ENCODE data around the gene TMTC1. TPM values are rescaled to one million over a fixed set of nuclear protein-coding genes. Genes with fewer than 3 reads are reported as not detected.

TMTC1 gene
- total RNA-seq, 1 experiment from 2014 or later = 6.1 TPM

GRCh38 chr12:29732593-29732992, 51.1 kb downstream of the TMTC1 start:
- no peak for DNase-seq (ENCODE audit: low spot score)
- Histone ChIP-seq H3K27me3 (replicated peaks; ENCODE audit: insufficient read depth, low read depth, low read length, poor library complexity) (no peaks in the 10 kb centered on the region), H3K9me3 (ENCODE audit: low read depth, low read length, poor library complexity, severe bottlenecking) (no peaks in the 10 kb centered on the region), H3K4me3 (ENCODE audit: low read depth, low read length, poor library complexity, severe bottlenecking) (no peak overlapping the region), H3K36me3 (ENCODE audit: insufficient read depth, low read length, poor library complexity, severe bottlenecking) (no peaks in the 10 kb centered on the region), H3K4me1 (ENCODE audit: insufficient read depth, low read length, poor library complexity, severe bottlenecking) (no peaks in the 10 kb centered on the region), H3K27ac (ENCODE audit: low read depth, low read length, poor library complexity, severe bottlenecking) (no peak overlapping the region)
- ChIA-PET CTCF (no interaction called here), POLR2A (ENCODE audit: low non-redundant PET) (no interaction called here)
- BruUV-seq (replicated peaks) = no TSS peak
- intact Hi-C loops (cut with micrococcal nuclease; ENCODE audit: unreplicated experiment) = no loop called here
- TF ChIP-seq CTCF (conservative IDR thresholded peaks at IDR 0.05; ENCODE audit: low read depth, low read length) (no peak), EZH2 (IDR thresholded peaks at IDR 0.05; ENCODE audit: borderline replicate concordance, low read depth, low read length, poor library complexity, severe bottlenecking) (no peak)

GRCh38 chr12:29732191-29732590, 51.6 kb downstream of the TMTC1 start:
- no peak overlapping the region for H3K27ac ChIP-seq (ENCODE audit: low read depth, low read length, poor library complexity, severe bottlenecking)
- TF ChIP-seq EZH2 (IDR thresholded peaks at IDR 0.05; ENCODE audit: borderline replicate concordance, low read depth, low read length, poor library complexity, severe bottlenecking) (no peak), CTCF (conservative IDR thresholded peaks at IDR 0.05; ENCODE audit: low read depth, low read length) (no peak)
- BruUV-seq (replicated peaks) = no TSS peak
- DNase-seq (ENCODE audit: low spot score) = no peak
- intact Hi-C loops (cut with micrococcal nuclease; ENCODE audit: unreplicated experiment) = no loop called here
- no peaks in the 10 kb centered on the region for H3K27me3 ChIP-seq (replicated peaks; ENCODE audit: insufficient read depth, low read depth, low read length, poor library complexity)
- no peaks in the 10 kb centered on the region for H3K4me1 ChIP-seq (ENCODE audit: insufficient read depth, low read length, poor library complexity, severe bottlenecking)
- CTCF ChIA-PET = no interaction called here
- no peaks in the 10 kb centered on the region for H3K9me3 ChIP-seq (ENCODE audit: low read depth, low read length, poor library complexity, severe bottlenecking)
- no peak overlapping the region for H3K4me3 ChIP-seq (ENCODE audit: low read depth, low read length, poor library complexity, severe bottlenecking)
- POLR2A ChIA-PET (ENCODE audit: low non-redundant PET) = no interaction called here
- no peaks in the 10 kb centered on the region for H3K36me3 ChIP-seq (ENCODE audit: insufficient read depth, low read length, poor library complexity, severe bottlenecking)

- DNase-seq (ENCODE audit: low spot score) = no peak
- Histone ChIP-seq H3K27ac (ENCODE audit: low read depth, low read length, poor library complexity, severe bottlenecking) (no peak overlapping the region), H3K27me3 (replicated peaks; ENCODE audit: insufficient read depth, low read depth, low read length, poor library complexity) (no peaks in the 10 kb centered on the region), H3K4me1 (ENCODE audit: insufficient read depth, low read length, poor library complexity, severe bottlenecking) (peaks cover 3% of the 10 kb centered on the region), H3K4me3 (ENCODE audit: low read depth, low read length, poor library complexity, severe bottlenecking) (no peak overlapping the region), H3K9me3 (ENCODE audit: low read depth, low read length, poor library complexity, severe bottlenecking) (no peaks in the 10 kb centered on the region), H3K36me3 (ENCODE audit: insufficient read depth, low read length, poor library complexity, severe bottlenecking) (no peaks in the 10 kb centered on the region)
- no TSS peak for BruUV-seq (replicated peaks)
- POLR2A ChIA-PET (ENCODE audit: low non-redundant PET) = no interaction called here
- intact Hi-C loops (cut with micrococcal nuclease; ENCODE audit: unreplicated experiment) = no loop called here
- CTCF ChIA-PET = no interaction called here
- TF ChIP-seq EZH2 (IDR thresholded peaks at IDR 0.05; ENCODE audit: borderline replicate concordance, low read depth, low read length, poor library complexity, severe bottlenecking) (no peak), CTCF (conservative IDR thresholded peaks at IDR 0.05; ENCODE audit: low read depth, low read length) (no peak)
These were observed 52.2 kb downstream of the TMTC1 start for GRCh38 chr12:29731591-29731990.
